Loucy (cell line): ENCODE measurements around the gene PSMD14.
"Not testable (repeated sequence)": the region's sequence is repeated elsewhere in the genome, so short reads cannot be mapped to it uniquely, and the experiment has no call there.

ENCODE experiments used
- CTCF ChIP-seq: fragments of 200-600 bp; sonication (generic); conservative IDR thresholded peaks from 2 replicates; pipeline ENCODE4 v1.5.1; 2014; ENCODE audit warnings: mild to moderate bottlenecking, antibody characterized with exemption, low read length
- EZH2phosphoT487 ChIP-seq: fragments of 200-600 bp; IDR thresholded peaks from 2 replicates; pipeline ENCODE4 v1.6.1; 2018; ENCODE audit warnings: antibody characterized with exemption, mild to moderate bottlenecking, moderate library complexity, borderline replicate concordance

GRCh38 chr2:161278564-161279229 lies 29.5 kb upstream of the PSMD14 start:
- not testable (repeated sequence) for TF ChIP-seq CTCF, EZH2phosphoT487
